ENCODE measurements around the gene CAMK2B. TPM values are rescaled to one million over a fixed set of nuclear protein-coding genes. Genes with fewer than 3 reads are reported as not detected.

Gene CAMK2B
- total RNA-seq, 1 donor from 2014 or later, result 98.0 TPM

DNA sequence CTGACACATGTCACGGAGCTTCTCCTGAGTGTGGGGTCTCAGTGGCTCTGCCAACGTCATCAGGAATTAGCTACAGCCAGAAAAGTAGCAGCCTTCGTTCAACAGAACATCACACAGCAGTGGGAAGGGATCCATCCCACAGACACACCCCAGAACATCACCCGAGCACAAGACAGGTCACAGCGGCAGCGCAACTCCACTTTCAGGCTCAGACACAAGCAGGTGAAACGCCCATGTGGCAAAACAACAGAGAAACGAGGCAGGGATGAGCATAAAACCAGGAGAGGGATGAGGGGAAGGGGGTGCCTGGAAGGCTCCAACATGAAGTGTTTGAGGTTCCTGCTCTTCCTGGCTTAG is 44.8 kb downstream of the CAMK2B start:
- intact Hi-C loops (cut with micrococcal nuclease), result no loop called here
- TF ChIP-seq, protein P1, sequence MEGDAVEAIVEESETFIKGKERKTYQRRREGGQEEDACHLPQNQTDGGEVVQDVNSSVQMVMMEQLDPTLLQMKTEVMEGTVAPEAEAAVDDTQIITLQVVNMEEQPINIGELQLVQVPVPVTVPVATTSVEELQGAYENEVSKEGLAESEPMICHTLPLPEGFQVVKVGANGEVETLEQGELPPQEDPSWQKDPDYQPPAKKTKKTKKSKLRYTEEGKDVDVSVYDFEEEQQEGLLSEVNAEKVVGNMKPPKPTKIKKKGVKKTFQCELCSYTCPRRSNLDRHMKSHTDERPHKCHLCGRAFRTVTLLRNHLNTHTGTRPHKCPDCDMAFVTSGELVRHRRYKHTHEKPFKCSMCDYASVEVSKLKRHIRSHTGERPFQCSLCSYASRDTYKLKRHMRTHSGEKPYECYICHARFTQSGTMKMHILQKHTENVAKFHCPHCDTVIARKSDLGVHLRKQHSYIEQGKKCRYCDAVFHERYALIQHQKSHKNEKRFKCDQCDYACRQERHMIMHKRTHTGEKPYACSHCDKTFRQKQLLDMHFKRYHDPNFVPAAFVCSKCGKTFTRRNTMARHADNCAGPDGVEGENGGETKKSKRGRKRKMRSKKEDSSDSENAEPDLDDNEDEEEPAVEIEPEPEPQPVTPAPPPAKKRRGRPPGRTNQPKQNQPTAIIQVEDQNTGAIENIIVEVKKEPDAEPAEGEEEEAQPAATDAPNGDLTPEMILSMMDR (IDR thresholded peaks at IDR 0.05; ENCODE audit: borderline replicate concordance), result no peak
- DNase-seq, result peak; percentile 9
- H3K27ac ChIP-seq (replicated peaks), result peak overlapping the region; percentile 48
- no peaks in the 10 kb centered on the region for H3K27me3 ChIP-seq (ENCODE audit: low read depth)
- H3K36me3 ChIP-seq, result no peaks in the 10 kb centered on the region
- no peaks in the 10 kb centered on the region for H3K9me3 ChIP-seq (replicated peaks)
- peaks cover 87% of the 10 kb centered on the region for H3K4me1 ChIP-seq
- H3K4me3 ChIP-seq, result no peak overlapping the region

DNA sequence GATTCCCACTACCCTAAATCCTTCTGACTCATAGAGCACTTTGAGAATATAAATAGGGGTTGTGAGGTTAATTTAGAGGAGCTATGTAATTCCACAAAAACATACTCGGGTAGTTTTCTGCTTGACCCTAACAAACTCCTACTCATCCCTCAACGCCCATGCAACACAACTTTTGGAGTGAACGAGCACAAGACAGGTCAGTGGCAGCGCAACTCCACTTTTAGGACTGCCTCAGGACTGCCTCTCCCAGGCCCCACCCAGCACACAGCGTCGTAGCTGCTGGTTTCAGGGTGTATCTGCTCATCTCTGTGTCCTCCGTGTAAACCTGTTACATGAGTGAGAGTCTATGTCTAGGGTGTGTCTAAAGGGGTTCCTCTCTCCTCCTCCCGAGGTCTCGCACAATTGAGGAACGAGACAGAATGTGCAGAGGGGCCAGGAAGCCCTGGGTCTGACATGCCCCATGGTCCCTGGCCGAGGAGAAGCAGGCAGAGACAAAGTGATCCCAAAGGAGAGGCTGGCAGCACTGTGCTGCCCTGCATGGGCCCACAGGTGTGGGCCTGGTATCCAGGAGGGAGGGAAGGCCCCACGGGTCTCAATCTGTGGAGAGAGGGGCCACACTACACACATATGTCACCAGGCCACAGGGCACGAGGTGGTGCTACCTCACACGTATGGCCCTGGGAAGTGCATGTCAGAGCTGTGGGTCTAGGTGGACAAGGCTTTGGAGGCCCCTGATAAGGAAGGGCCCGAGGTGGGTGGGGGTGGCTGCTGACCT is 45.5 kb downstream of the CAMK2B start:
- TF ChIP-seq, protein P1 (IDR thresholded peaks at IDR 0.05; ENCODE audit: borderline replicate concordance), result no peak
- DNase-seq, result peak; percentile 8
- Histone ChIP-seq H3K4me3 (no peak overlapping the region), H3K4me1 (peaks cover 90% of the 10 kb centered on the region), H3K27ac (replicated peaks) (peak overlapping the region; percentile 48), H3K36me3 (no peaks in the 10 kb centered on the region), H3K9me3 (replicated peaks) (no peaks in the 10 kb centered on the region), H3K27me3 (ENCODE audit: low read depth) (no peaks in the 10 kb centered on the region)
- intact Hi-C loops (cut with micrococcal nuclease), result no loop called here

GRCh38 chr7:44279286-44279685 is 46.1 kb downstream of the CAMK2B start:
- Histone ChIP-seq H3K9me3 (replicated peaks) (no peaks in the 10 kb centered on the region), H3K27ac (replicated peaks) (no peak overlapping the region), H3K4me1 (peaks cover 88% of the 10 kb centered on the region), H3K36me3 (no peaks in the 10 kb centered on the region), H3K27me3 (ENCODE audit: low read depth) (no peaks in the 10 kb centered on the region), H3K4me3 (no peak overlapping the region)
- peak; percentile 2 for DNase-seq
- TF ChIP-seq, protein P1 (IDR thresholded peaks at IDR 0.05; ENCODE audit: borderline replicate concordance), result no peak
- intact Hi-C loops (cut with micrococcal nuclease), result no loop called here

DNA sequence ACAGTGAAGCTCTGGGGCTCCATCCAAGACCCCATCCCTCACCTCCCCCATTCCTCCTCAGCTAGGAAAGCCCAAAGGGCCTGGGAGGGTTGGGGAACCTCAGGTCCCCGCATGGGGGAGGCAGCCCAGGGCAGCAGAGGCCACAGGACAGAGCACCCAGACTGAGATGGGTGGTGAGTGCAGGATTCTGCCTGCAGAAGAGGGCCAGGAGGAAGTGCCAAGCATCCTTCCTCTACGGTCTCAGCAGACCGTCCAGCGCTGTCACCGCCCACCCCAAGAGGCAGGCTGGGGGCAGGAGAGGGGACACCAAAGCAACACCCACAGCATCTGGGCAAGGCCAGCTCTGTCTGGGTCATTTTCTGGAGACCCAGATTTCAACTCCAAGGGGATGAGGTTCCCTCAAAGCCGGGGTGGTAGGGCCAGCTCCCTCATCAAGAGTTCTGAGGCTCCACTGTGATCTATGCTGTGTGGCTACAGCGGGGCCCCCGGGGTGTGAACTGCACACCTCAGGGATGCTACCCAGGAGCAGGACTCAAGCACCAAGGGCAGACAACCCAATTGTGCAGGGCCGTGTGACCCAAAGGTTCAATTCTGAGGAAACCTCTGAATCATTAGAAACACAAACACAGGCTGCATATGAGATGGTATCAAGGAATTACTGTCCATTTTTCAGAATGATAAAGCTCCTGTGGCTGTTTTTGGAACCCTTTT is 46.8 kb downstream of the CAMK2B start:
- no peaks in the 10 kb centered on the region for H3K27me3 ChIP-seq (ENCODE audit: low read depth)
- H3K4me3 ChIP-seq, result no peak overlapping the region
- intact Hi-C loops (cut with micrococcal nuclease), result no loop called here
- H3K27ac ChIP-seq (replicated peaks), result peak overlapping the region; percentile 27
- TF ChIP-seq, protein P1 (IDR thresholded peaks at IDR 0.05; ENCODE audit: borderline replicate concordance), result no peak
- H3K36me3 ChIP-seq, result no peaks in the 10 kb centered on the region
- H3K9me3 ChIP-seq (replicated peaks), result no peaks in the 10 kb centered on the region
- DNase-seq, result peak; percentile 8
- H3K4me1 ChIP-seq, result peaks cover 88% of the 10 kb centered on the region

DNA sequence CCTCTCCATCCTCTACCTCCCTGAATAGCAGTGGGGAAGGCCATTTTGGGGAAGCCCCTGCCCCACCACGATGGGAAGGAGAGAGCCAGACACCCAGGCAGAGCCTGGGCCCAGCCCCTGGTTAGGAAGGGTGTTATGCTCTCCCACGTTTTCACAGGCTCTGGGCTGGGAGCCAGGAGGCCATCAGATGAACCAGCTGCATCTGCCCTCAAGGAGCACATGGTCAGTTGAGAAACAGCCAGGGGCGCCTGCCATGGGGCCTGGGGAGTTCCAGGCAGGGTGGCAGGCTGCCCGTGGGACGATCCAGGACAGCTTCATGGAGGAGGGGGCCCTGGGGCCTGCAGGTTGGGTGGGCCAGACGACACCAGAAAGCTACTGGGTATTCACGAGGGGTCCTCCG is 47.5 kb downstream of the CAMK2B start:
- no peaks in the 10 kb centered on the region for H3K36me3 ChIP-seq
- H3K9me3 ChIP-seq (replicated peaks), result no peaks in the 10 kb centered on the region
- peak; percentile 83 for DNase-seq
- H3K4me3 ChIP-seq, result no peak overlapping the region
- H3K27ac ChIP-seq (replicated peaks), result peak overlapping the region; percentile 66
- TF ChIP-seq, protein P1 (IDR thresholded peaks at IDR 0.05; ENCODE audit: borderline replicate concordance), result no peak
- no peaks in the 10 kb centered on the region for H3K27me3 ChIP-seq (ENCODE audit: low read depth)
- peaks cover 88% of the 10 kb centered on the region for H3K4me1 ChIP-seq
- intact Hi-C loops (cut with micrococcal nuclease), result no loop called here

Measured in left ventricle myocardium inferior (tissue), 1 donor.